Fibroblast of skin of abdomen (primary cell): ENCODE data around the gene GLRA1. TPM values are rescaled to one million over a fixed set of nuclear protein-coding genes. Genes with fewer than 3 reads are reported as not detected.
A peak's percentile ranks its signal among the peaks of the same experiment; 100 is the strongest.

Experiments
- DNase-seq: peaks from one replicate; pipeline ENCODE4 v3.0.0-alpha.2; 2013
- polyA plus RNA-seq, 2 experiments: library from polyadenylated mRNA; unstranded; fragments of 120-200 nt; gene quantifications; one replicate each; pipeline ENCODE4 v1.2.1, GENCODE V29; 2013; ENCODE audit not compliant: insufficient read length in 2 of 2

GLRA1 gene
- not detected for polyA plus RNA-seq (2013, experiment 1 of 2; ENCODE audit: insufficient read length)
- polyA plus RNA-seq (2013, experiment 2 of 2; ENCODE audit: insufficient read length) = not detected

- peak; percentile 37 for DNase-seq
Measured at GRCh38 chr5:151924564-151925301, at the start of gene GLRA1. TSS of gene GLRA1 (minus strand) at chr5:151924851. CDS start at chr5:151924549, 302 bp downstream.

- DNase-seq = no peak
Measured at GRCh38 chr5:151970885-151971284, 46.2 kb upstream of the GLRA1 start.

- DNase-seq = no peak
Measured at GRCh38 chr5:151967865-151968264, 43.2 kb upstream of the GLRA1 start.

- no peak for DNase-seq
Measured at GRCh38 chr5:151966046-151966445, 41.4 kb upstream of the GLRA1 start.

GRCh38 chr5:151964471-151964870 lies 39.8 kb upstream of the GLRA1 start:
- DNase-seq = no peak

GRCh38 chr5:151961557-151961956 lies 36.9 kb upstream of the GLRA1 start:
- no peak for DNase-seq

- no peak for DNase-seq
Measured at GRCh38 chr5:151958111-151958510, 33.5 kb upstream of the GLRA1 start.

GRCh38 chr5:151956725-151957124 lies 32.1 kb upstream of the GLRA1 start:
- DNase-seq = no peak

GRCh38 chr5:151954255-151954654 lies 29.6 kb upstream of the GLRA1 start:
- no peak for DNase-seq

- DNase-seq = no peak
Measured at GRCh38 chr5:151953833-151954232, 29.2 kb upstream of the GLRA1 start.

GRCh38 chr5:151952238-151952637 lies 27.6 kb upstream of the GLRA1 start:
- DNase-seq = no peak

- DNase-seq = no peak
Measured at GRCh38 chr5:151950706-151951105, 26.1 kb upstream of the GLRA1 start.

- DNase-seq = no peak
Measured at GRCh38 chr5:151949701-151950308, 25.2 kb upstream of the GLRA1 start.

- DNase-seq = no peak
Measured at GRCh38 chr5:151949113-151949512, 24.5 kb upstream of the GLRA1 start.

- no peak for DNase-seq
Measured at GRCh38 chr5:151947931-151948608, 23.4 kb upstream of the GLRA1 start.

GRCh38 chr5:151937851-151938250 lies 13.2 kb upstream of the GLRA1 start:
- DNase-seq = no peak

GRCh38 chr5:151935135-151935695 lies 10.6 kb upstream of the GLRA1 start:
- no peak for DNase-seq

- no peak for DNase-seq
Measured at GRCh38 chr5:151931260-151931659, 6.6 kb upstream of the GLRA1 start.

GRCh38 chr5:151926188-151926587 lies 1.5 kb upstream of the GLRA1 start:
- DNase-seq = no peak

- DNase-seq = no peak
Measured at GRCh38 chr5:151925340-151925739, 689 bp upstream of the GLRA1 start.

- DNase-seq = no peak
Measured at GRCh38 chr5:151923866-151924476, 680 bp downstream of the GLRA1 start.

- no peak for DNase-seq
Measured at GRCh38 chr5:151921916-151922315, 2.7 kb downstream of the GLRA1 start.

- no peak for DNase-seq
Measured at GRCh38 chr5:151917904-151918303, 6.7 kb downstream of the GLRA1 start.
